ENCODE data around the gene XRCC3. TPM values are rescaled to one million over a fixed set of nuclear protein-coding genes. Genes with fewer than 3 reads are reported as not detected.
A peak's percentile ranks its signal among the peaks of the same experiment; 100 is the strongest.

The XRCC3 gene
- total RNA-seq, 4 donors from 2014 or later = 4.0 to 10.7 (median 6.2) TPM

DNA sequence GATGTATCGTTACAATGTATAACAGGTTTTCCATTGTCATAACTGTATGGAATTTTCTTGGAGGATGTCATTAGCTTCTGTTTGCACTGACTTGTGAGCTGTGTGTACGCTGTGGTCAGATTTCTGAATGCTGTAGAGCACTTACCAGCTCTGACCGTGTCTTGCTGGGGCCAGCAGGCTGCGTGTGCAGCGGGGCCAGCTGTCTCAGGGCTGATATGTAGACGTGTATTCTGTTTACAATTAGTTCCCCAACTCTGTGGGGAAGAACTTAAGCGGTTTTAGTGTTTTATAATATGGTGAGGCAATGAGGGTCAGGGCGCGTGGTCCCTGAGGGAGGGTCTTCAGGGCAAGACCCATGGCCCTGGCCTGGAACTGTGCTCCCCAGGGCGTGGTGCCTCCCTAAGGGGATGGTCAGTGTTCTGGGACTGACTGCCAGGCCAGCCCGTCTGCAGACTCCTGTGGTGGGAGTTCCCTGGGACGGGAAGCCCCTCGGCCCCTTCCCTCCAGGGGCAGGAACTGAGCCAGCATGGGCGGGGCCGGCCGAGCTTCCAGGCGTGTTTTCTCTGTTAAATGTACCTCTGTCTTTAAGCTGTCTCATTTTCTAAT, 18.7 kb downstream of the XRCC3 start:
- H3K4me3 ChIP-seq = no peak overlapping the region
- DNase-seq (ENCODE audit: low spot score in 2 of 2) = no peak
- WGBS, 2 donors = 12 to 19% methylated on average over 13 to 17 of the region's 17 CpGs
- H3K9me3 ChIP-seq = no peaks in the 10 kb centered on the region
- peaks cover 4 to 79% (median 7%) of the 10 kb centered on the region in 3 donors for H3K36me3 ChIP-seq
- TF ChIP-seq POLR2A (IDR thresholded peaks at IDR 0.05) (no peak), EP300 (IDR thresholded peaks at IDR 0.05) (no peak)
- TF ChIP-seq, protein P1, sequence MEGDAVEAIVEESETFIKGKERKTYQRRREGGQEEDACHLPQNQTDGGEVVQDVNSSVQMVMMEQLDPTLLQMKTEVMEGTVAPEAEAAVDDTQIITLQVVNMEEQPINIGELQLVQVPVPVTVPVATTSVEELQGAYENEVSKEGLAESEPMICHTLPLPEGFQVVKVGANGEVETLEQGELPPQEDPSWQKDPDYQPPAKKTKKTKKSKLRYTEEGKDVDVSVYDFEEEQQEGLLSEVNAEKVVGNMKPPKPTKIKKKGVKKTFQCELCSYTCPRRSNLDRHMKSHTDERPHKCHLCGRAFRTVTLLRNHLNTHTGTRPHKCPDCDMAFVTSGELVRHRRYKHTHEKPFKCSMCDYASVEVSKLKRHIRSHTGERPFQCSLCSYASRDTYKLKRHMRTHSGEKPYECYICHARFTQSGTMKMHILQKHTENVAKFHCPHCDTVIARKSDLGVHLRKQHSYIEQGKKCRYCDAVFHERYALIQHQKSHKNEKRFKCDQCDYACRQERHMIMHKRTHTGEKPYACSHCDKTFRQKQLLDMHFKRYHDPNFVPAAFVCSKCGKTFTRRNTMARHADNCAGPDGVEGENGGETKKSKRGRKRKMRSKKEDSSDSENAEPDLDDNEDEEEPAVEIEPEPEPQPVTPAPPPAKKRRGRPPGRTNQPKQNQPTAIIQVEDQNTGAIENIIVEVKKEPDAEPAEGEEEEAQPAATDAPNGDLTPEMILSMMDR (IDR thresholded peaks at IDR 0.05) = no peak
- H3K4me1 ChIP-seq = peaks cover 0 to 66% (median 23%) of the 10 kb centered on the region in 4 donors
- H3K27me3 ChIP-seq = no peaks in the 10 kb centered on the region
- peak overlapping the region in 3 of 4 donors; percentile 3 to 73 (median 61) for H3K27ac ChIP-seq

DNA sequence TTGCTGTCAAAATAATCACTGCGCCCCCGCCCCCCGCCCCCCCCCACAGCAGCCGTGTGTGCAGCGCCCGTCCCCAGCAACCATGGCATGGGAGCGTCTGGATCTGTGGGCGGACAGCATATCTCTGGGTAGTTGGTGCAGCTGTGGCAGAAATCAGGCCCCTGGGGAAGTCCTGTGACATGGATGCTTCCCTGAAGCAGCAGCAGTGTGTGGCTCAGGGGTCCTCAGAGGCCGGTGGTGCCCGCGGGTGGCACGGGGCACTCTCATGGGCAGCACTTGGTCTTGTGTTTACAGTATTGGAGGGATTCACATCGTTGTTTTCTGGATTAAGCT, 19.2 kb downstream of the XRCC3 start:
- Histone ChIP-seq H3K4me3 (no peak overlapping the region), H3K4me1 (peaks cover 0 to 63% (median 23%) of the 10 kb centered on the region in 4 donors), H3K36me3 (peaks cover 4 to 79% (median 7%) of the 10 kb centered on the region in 3 donors), H3K9me3 (no peaks in the 10 kb centered on the region), H3K27me3 (no peaks in the 10 kb centered on the region), H3K27ac (peak overlapping the region in 3 of 4 donors; percentile 3 to 73 (median 61))
- 46 to 52% methylated on average over 10 to 12 of the region's 13 CpGs for WGBS, 2 donors
- no peak for DNase-seq (ENCODE audit: low spot score in 2 of 2)
- TF ChIP-seq POLR2A (IDR thresholded peaks at IDR 0.05) (no peak), EP300 (IDR thresholded peaks at IDR 0.05) (no peak)
- TF ChIP-seq, protein P1 (IDR thresholded peaks at IDR 0.05) = no peak

DNA sequence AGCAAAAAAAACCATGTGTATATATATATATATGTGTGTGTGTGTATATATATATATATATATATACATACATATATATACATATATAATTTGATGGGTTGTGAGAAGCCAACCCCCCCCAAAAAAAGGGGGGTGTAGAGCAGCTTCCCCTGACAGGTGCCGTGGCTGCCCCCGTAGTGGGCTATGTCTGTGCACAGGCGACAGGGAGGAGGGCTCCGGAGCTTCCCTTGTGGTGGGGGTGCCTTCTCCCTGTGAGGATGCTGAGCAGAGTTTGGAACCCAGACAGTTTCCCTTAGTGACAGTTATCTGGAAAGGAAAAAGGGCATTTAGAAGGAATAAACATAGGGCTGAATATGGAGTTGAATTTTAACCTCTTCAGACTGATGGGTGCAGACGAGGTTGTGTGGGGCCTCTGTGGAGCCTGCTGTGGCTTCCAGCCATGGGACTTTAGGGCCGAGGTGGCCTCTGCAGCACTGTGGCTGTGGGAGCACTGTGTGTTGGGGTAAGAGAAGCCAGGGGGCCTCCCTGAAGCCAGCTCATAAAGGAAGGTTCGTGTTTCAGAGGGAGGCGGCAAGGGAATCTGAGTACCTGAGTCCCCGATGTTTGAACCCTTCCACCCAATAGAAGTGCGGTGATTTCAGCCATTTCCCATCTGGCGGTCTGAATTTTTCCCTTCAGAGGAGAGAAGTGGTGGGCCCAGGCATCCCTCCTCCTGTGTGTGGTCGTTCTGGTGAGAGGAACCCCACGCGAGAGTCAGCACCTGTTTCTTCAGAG, 19.8 kb downstream of the XRCC3 start:
- TF ChIP-seq POLR2A (IDR thresholded peaks at IDR 0.05) (no peak), EP300 (IDR thresholded peaks at IDR 0.05) (no peak)
- TF ChIP-seq, protein P1 (IDR thresholded peaks at IDR 0.05) = no peak
- peaks cover 4 to 77% (median 7%) of the 10 kb centered on the region in 3 donors for H3K36me3 ChIP-seq
- no peak for DNase-seq (ENCODE audit: low spot score in 2 of 2)
- no peak overlapping the region for H3K4me3 ChIP-seq
- WGBS, 2 donors = 73 to 74% methylated on average over 11 to 14 of the region's 14 CpGs
- H3K9me3 ChIP-seq = no peaks in the 10 kb centered on the region
- peak overlapping the region in 2 of 4 donors; percentile 61 to 73 for H3K27ac ChIP-seq
- H3K27me3 ChIP-seq = no peaks in the 10 kb centered on the region
- H3K4me1 ChIP-seq = peaks cover 0 to 61% (median 23%) of the 10 kb centered on the region in 4 donors

DNA sequence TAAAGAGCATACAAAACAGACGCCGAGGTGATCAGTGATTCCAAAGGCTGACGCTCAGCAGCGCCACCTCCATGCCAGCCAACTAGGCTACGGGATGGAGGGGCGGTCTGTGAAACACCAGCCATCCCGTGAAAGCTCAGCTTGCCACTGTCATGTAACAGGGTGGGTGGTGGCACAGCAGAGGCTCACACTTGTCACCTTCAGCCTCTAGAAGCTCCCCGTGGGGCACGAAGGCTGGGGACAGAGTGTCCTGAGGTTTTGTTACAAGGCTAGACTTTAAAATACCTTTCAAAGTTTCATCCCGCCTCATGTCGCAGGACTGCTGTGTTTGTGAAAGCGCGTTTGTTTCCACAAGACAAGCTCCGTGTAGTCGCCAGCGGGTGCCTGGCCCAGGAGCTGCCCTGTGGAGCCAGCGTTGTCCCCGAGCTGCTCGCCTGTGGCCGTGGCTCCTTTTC, 20.7 kb downstream of the XRCC3 start:
- H3K4me1 ChIP-seq = peaks cover 0 to 62% (median 23%) of the 10 kb centered on the region in 4 donors
- WGBS, 2 donors = 85 to 92% methylated on average over 19 to 20 of the region's 20 CpGs
- H3K27ac ChIP-seq = no peak overlapping the region
- H3K9me3 ChIP-seq = no peaks in the 10 kb centered on the region
- no peak overlapping the region for H3K4me3 ChIP-seq
- peaks cover 4 to 75% (median 7%) of the 10 kb centered on the region in 3 donors for H3K36me3 ChIP-seq
- TF ChIP-seq POLR2A (IDR thresholded peaks at IDR 0.05) (no peak), EP300 (IDR thresholded peaks at IDR 0.05) (no peak)
- TF ChIP-seq, protein P1 (IDR thresholded peaks at IDR 0.05) = no peak
- DNase-seq (ENCODE audit: low spot score in 2 of 2) = no peak
- H3K27me3 ChIP-seq = no peaks in the 10 kb centered on the region

DNA sequence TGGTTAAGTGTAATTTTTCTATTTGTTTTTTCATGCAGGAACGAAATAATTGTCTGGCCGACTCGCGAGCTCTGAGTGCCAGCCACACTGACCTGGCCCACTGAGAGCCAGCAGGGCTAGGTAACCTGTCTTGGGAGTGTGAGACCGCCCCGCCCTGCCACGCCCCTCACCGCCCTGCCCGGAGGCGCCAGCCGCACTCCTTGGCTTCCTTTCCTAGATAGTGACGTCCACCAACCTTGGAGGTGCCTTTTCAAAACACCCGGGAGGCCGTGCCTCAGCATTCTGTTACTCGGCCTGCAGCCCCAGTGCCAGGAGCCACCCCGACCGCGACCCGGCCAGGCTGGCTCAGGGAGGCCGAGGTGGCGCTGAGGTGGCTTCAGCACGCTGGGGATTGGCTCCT, 21.7 kb downstream of the XRCC3 start:
- no peak overlapping the region for H3K27ac ChIP-seq

More for the DNA sequence above, 21.7 kb downstream of the XRCC3 start:
- peak in 1 of 2 donors; percentile 12 for DNase-seq (ENCODE audit: low spot score in 2 of 2)
- Histone ChIP-seq H3K4me3 (no peak overlapping the region), H3K27me3 (no peaks in the 10 kb centered on the region), H3K36me3 (peaks cover 4 to 65% (median 7%) of the 10 kb centered on the region in 3 donors), H3K4me1 (peaks cover 0 to 62% (median 23%) of the 10 kb centered on the region in 4 donors), H3K9me3 (no peaks in the 10 kb centered on the region)
- WGBS, 2 donors = 84 to 85% methylated on average over 20 to 22 of the region's 22 CpGs
- TF ChIP-seq, protein P1 (IDR thresholded peaks at IDR 0.05) = no peak
- TF ChIP-seq POLR2A (IDR thresholded peaks at IDR 0.05) (no peak), EP300 (IDR thresholded peaks at IDR 0.05) (no peak)
